NCI-H345 treated with DMSO at 0.1 percent for 48 hours (cell line): ENCODE results near the gene PRKAG3.
"Not testable (repeated sequence)": the region's sequence is repeated elsewhere in the genome, so short reads cannot be mapped to it uniquely, and the experiment has no call there.

ENCODE experiments used
- DNase-seq: peaks from one replicate; lab custom pipeline; 2025; ENCODE audit not compliant: unreplicated experiment; lab: John Stamatoyannopoulos, UW

PRKAG3 gene

DNA sequence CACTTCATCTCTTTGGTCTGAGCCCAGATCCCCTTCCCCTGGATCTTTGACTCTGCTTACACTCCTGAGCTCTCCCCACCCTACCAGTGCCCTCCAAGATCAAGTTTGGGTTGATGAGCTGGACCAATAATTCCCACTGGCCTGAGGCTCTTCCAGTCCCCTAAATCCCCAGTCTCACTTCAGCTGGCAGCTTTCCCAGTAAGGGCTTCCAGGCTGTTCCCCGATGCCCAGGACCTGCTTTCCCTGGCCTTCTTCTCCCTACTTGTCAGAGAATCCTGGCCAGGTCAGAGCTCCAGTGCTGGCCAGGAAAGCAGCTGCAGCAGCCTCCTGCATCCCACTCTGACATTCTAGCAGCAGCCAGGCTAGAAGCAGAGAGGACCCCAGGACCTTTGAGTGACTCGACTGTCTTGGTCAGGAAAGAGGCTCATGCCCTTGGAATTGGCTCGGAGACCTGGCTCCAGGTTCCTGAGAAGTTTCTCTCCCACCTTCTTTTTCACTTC lies 31.5 kb upstream of the PRKAG3 start:
- DNase-seq, result no peak

DNA sequence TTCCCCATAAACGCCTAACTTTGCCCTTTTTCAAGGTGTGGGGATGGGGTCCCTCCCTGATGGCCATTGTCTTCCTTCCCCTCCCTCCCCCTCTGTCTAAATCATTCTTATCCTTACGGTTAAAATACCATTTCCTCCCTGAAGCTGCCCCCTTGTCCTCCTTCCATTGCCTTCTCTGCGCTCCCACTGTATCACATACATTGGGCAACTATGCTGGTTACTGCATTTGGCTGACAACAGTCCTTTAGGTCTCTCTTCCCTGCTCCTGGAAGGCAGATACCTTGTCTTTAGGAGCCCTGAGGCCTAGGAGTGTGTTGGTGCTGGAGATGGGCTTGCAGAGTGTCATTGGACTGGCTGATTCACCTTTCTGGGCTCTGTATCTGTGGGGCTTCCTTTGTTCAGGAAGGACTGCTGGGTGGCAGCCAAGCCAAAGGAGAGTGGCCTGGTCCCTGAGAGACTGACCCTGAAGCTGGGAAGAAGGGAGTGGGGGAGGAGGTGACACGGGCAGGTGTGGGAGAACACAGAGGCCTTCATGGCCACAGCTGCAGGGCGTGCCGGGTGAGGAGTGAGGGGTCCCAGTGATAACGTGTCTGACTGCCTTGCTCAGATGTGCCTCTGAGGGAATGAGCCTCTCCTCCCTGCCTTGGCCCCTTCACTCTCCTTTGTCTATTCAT lies 30.2 kb upstream of the PRKAG3 start:
- no peak for DNase-seq

DNA sequence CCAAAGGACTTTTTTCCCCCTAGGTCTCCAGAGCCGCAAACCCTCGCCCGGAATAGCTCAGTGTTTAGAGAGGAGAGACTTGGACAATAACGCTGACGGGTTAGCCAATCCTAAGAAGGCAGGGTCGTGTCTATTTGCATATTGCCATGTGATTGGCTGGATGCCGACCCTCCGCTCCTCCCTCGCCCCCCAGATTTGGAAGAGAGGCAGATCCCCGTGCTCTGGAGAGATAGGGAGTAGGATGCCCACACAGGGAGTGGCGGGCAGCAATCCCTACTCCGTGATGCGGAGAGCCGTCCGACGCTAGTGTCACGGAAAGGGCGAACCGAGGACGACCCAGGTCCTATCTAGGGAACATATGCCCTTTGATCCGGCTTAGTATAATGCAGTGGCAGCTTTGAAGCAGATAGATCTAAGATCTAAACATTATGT lies 29.4 kb upstream of the PRKAG3 start:
- no peak for DNase-seq

DNA sequence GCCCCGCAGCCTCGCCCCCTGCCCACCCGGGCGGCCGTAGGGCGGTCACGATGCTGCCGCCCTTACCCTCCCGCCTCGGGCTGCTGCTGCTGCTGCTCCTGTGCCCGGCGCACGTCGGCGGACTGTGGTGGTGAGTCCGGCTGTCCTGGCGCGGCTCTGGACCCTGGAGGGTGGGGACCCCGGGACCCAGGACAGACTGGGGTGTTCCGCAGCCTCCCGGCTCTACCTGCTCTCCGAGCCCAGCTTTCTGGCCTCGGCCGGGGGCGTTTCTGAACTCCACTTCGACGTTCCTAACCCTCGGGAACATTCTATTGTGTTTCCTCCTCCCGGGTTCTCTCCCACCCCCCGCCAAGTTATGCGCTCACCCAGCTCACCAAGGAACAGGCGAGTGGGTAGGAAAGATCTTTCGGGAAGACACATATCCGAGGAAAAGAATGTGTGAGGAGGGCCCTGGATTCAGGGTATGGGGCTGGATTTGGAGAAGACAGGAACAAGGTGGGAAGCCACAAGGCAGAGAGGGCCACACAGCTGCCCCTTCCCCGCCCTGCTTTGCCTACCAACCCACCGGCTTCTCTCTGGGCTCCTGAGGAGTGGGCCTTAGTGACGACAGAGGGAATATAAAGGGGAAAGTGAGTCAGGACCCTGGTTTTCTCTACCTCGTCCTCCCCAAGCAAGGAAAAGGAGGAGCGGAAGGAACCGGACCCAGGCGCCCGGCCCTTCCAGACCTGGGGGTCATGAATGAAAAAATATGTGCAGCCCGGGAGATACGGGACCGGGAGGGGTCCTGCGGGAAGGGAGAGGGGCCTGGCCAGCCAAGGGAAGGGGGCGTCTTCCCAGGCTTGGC lies 28.6 kb upstream of the PRKAG3 start:
- DNase-seq, result no peak

DNA sequence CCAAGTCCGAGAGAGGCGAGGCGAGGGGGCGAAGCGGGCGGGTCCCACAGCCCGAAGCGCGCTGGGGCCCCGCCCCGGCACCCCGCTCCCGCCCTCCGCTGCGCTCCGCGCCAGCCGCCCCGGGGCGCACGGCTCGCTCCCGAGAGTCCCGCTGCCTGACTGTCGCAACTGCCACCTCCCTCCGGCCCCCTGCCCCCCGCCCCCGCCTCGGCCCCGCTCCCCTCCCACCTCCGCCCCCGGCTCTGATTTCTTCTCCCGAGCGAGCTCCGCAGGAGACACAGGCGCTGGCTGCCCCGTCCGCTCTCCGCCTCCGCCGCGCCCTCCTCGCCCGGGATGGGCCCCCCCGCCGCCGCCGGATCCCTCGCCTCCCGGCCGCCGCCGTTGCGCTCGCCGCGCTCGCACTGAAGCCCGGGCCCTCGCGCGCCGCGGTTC lies 28.0 kb upstream of the PRKAG3 start, which contains the start of gene WNT6:
TSS of gene WNT6 (plus strand) at position 250 of the 432 bp plus-strand sequence. CDS start 233 bp downstream, outside the sequence.
- no peak for DNase-seq

DNA sequence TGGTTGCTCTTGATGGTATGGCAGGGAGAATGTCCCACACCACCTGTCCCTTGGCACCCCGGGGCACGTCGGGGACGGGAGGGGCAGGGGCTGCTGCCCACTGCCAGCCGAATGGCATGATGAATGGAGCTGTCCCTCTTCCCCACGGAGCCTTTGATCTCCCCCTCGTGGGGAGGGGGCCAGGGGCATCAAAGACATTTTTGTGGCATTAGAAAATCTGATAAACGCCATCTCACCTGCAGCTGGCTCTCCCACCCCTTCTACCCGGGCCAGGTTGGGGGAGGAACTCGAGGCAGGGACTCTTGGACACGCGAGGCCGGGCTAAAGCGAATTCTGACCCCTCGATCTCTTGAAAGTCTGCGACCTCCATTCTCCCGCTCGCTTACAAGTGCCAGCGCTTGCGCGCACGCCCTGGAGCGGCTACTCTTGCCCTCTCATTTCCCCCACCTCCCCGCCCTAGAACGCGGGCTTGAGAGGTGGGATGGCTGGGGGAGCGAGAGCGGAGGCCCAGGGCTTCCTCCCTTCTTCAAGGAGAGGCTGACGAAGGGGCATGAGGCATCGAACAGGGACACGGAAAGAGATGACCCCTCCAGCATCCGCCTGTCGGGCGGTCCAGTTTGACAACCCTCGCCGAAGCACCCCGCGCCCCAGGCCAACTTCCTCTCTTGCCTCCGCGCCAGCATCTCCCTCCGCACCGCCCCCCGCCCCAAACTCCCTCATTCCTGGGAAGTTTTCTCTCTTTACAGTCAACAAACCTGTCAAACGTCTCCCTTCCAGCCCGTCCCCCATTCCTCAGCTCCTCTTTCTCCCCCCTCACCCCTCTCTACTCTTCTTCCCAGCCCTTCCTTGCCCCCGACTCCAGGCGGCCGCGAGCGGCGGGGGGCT lies 27.3 kb upstream of the PRKAG3 start:
- no peak for DNase-seq

DNA sequence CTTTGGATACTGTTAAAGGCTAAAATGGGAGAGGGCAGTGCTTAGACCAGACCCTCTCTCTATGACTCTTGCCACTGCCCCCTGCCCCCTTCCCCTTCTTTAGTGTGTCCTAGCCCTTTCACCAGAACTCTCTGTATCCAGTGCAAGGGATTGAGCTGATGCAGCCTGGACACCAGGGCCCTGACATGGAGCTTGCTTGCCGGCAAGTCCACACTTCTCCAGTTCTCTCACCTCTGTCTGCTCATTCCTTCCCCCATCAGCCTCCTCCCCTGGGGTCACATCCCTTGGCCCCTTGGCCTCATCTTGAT lies 26.5 kb upstream of the PRKAG3 start:
- no peak for DNase-seq

DNA sequence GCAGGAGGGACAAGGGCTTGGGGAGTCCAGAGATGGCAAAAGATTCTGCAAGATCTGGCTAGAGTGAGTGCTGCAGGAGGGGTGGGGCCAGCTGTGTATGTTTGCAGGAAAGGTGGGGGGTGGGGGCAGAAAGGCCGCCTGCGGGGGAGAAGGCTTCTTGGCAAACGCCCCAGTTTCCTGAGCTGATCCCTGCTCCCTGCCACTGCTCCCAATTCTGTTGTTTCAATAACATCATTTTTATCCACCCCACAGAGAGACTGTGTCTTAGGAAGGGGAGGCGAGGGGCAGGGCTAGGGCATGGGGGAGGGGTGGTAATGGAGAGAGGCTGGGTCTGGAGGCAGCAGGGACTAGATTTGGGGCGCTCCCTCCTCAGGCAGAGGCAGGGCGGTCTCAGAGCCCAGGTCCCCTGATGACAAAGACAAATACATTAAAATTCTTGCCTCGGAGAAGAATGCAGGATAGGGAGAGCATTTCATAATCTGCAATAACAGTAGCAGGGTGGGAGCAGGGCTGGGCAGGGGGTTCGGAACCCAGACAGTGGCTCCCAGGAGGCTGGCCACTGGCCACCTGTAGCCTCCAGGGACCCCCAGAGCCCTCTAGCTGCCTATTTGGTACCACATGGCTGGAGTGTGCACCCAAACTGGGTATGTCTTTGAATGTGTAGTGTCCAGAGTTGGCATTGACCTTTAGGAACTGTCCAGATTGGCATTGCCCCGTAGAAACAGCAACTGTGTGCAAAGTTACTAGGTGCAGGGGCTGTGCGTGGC lies 26.0 kb upstream of the PRKAG3 start:
- DNase-seq, result no peak

DNA sequence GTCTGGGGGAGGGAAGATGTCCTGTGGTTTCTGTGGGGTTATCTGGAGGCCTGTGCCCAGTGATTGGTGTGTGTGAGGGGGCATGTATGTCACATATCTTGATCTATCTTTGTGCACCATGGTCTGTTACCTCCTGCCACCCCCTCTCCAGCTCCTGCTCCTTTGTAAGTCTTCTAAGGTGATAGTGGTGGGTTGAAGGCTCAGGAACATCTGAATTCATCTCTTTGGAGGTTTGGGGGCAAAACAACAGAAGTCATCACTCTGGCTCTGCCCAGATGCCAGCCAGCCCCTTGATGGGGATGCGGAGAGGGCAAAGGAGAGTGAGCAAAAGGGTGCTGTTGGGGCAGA lies 25.3 kb upstream of the PRKAG3 start:
- no peak for DNase-seq

DNA sequence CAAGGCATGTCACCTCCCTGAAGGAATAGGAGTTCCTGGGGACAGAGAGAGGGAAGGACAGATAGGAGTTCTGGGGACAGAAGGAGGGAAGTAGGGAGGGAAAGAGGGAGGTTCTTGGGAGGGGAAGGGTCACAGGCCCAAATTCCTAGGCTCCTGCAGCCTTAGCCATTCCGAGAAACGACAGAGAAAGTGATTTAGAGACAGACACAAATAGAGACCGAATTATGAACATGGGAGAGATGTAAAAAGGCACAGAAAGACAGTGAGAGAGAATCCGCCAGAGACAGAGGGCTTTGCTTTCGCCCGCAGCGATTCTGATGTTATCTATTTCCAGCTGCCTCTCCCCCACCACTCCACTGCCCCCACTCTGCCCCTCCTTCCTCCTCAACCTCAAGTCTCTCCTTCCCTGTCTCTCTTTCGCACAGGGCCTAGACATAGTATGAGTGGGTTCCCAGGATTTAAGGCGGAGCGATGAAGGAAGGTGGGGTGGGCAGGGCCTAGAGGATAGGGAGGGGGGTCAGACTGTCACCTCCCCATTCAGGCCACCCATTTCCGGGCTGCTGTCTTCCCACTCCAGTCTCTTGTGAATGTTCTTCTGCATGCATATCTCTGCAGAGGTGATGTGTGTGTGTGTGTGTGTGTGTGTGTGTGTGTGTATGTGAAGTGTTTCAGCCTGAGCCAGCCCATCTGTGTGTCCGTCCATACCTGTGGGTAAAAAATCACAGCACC lies 24.7 kb upstream of the PRKAG3 start:
- DNase-seq, result no peak

DNA sequence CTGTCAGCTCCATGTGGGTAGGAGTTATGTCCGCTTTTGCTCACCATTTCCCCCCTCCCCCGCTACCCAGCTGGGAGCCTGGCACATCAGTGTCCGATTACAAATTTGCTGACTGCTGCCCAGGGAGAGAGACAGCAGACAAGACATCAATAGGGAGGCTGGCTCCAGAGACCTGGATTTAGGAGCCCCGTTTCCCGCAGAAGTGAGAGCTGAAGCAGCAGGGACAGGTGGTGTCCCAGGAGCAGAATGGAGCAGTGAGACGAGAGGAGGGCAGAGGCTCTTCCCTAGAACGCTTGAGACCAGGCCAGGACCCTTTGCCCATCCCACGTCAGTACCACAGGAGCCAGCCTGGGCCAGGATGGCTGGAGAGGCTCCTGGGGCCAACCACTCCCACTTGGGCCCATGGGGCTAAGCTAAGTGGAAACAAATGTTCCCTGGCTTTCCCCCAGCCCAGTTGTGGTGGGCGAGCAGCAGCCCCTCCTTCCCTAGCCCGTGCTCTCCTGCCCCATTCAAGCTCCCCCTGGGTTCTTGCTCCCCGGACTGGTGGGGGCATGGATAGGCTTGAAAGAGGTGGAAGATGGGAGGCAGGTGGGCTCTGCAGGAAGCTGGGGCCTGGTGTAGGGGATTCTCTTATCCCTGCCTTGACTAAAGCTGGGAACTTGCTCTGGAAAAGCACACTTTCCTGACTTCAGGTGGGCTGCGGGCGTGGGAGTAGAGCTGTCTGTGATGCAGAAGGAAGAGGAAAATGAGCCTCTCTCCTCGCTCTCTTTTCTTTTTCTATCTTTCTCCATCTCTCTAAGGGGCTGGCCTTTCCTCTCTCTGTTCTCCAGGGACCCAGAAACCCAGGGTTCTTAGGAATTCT lies 23.9 kb upstream of the PRKAG3 start:
- no peak for DNase-seq

DNA sequence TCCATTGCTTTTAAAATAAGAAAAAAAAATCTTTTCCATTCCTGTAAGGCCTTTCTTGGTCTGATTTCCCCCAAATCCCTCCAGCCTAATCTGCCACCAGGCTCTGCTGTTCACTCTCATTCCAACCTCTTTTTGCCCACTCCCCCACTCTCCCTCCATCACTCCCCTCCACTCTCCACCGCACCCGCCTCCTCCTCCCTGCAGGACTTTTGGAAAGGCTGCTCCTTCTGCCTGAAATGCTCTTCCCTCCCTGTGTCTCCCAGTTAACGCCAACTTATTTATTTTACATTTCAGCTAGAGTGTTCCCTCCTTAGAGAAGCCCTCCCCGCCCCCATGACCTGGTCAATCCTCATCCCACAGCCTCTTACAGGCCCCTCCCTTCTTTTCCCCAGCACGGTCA lies 23.3 kb upstream of the PRKAG3 start:
- no peak for DNase-seq

DNA sequence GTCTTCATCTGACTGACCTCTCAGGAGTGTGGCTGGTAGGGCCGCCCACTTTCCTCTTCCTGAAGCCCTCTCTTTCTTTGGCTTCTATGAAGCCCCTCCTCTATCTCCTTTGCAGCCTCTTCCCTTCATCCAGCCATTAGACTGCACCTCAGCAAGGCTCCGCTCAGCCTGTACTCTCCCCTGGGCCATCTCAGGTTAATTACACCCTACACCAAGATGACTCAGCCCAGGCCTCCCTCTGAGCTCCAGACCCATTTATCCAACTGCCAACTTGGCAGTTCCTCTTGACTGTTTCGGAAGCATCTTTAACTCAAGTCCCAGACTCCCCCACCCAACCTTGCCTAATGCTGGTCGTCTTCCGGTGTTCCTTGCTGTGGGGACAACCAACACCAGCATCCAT lies 22.2 kb upstream of the PRKAG3 start:
- DNase-seq, result no peak

DNA sequence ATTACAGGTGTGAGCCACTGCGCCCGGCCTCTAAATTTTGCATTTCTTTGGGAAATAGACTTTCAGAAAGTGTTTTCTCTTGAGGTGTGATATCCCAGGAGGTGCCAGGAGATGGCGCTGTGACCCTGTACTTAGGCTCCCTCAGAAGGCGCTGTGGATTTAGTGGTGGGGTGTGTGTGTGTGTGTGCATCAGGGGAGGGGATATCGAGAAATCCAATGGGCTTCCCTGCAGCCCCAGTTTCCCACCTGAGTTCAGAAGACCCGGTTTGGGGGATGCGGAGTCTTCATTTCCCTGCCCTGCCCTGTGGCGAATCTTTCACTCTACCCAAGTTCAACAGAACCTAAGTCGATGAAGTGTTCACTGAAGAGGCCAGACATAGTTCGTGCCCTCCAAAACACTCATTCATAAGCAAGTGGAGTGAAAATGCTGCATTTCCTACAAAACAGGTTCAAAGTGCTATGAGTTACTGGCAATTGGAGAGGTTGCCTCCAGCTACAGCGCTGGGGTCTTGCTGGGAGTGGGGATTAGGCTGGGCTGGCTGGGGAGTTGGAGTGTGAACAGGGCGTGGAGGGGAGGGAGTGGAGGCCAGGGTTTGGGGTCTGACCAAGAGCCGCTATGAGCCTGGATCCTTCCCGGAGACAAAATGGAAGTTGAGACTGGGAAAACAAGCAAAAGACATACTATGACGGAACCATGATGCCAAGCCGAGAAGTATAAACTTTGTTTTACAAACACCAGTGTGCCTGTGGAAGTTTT lies 21.5 kb upstream of the PRKAG3 start:
- peak; percentile 14 for DNase-seq

DNA sequence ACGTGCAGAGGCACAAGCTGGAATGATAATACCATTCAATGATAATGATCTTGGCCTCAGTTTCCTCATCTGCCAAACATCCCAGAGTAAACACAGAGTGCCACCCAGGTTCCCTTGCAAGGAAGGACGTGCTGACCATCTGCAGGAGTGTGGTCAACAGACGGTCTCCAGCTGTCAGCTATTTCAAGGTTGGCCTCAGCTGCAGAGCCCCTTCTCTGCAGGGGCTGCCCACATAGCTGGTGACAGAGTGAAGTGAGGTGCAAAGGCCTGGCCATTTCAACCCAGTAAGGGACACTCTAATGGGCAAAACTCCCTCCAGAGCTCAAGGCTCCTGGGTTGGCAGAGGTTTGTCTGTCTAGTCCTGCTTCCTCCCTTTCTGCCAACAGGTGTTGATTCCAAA lies 19.7 kb upstream of the PRKAG3 start:
- DNase-seq, result no peak

DNA sequence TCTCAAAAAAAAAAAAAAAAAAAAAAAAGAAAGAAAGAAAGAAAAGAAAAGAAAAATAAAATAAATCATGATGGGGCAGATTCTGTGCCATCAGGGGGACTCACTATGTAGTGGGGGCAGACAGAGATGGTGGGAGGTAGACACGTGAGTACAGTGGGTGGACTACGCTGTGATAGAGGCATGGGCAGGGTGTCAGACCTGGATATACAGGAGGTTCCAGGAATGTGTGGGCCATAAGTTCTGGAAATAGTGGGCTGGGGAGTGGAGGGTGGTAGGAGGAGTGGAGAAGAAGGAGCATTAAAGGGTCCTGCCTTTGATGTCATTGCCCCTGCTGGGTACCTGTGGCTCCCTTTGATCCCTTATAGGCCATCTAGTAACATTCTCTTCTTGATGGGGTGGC lies 19.2 kb upstream of the PRKAG3 start:
- no peak for DNase-seq

DNA sequence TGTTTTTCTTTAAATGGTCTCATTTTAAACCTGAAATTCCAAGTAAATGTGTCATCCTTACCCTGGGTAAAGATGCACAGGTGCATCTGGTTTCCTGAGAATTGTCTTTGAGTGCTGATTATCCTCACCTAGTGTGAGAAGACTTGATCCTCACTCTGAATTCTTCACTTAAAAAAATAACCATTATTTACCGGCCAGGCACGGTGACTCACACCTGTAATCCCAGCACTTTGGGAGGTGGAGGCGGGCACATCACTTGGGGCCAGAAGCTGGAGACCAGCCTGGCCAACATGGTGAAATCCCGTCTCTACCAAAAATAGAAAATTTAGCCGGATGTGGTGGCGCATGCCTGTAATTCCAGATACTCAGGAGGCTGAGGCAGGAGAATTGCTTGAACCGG lies 18.1 kb upstream of the PRKAG3 start:
- DNase-seq, result no peak

DNA sequence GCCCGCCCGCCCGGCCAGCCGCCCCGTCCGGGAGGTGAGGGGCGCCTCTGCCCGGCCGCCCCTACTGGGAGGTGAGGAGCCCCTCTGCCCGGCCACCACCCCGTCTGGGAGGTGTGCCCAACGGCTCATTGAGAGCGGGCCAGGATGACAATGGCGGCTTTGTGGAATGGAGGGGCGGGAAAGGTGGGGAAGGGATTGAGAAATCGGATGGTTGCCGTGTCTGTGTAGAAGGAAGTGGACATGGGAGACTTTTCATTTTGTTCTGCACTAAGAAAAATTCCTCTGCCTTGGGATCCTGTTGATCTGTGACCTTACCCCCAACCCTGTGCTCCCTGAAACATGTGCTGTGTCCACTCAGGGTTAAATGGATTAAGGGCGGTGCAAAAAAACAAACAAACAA lies 15.4 kb upstream of the PRKAG3 start:
- not testable (repeated sequence) for DNase-seq
